LNCaP clone FGC (cell line): ENCODE measurements around the gene GABRG3.

ENCODE experiments used
- DNase-seq: peaks from one replicate; pipeline ENCODE4 v3.0.0-alpha.2; 2011; ENCODE audit warnings: low read depth
- H3K4me3 ChIP-seq: 2 replicates; pipeline ENCODE4 v1.5.1; 2011; ENCODE audit warnings: mild to moderate bottlenecking, low read depth, low read length, control low read depth
- TF ChIP-seq, protein P1 (sequence below): IDR thresholded peaks from 2 replicates; pipeline ENCODE4 v1.5.1; 2012; ENCODE audit warnings: mild to moderate bottlenecking; ENCODE audit not compliant: control insufficient read depth, insufficient read depth; ENCODE audit errors: extremely low read depth

Gene GABRG3

GRCh38 chr15:27111323-27111722 is 140.3 kb downstream of the GABRG3 start:
- DNase-seq: no peak
- TF ChIP-seq, protein P1, sequence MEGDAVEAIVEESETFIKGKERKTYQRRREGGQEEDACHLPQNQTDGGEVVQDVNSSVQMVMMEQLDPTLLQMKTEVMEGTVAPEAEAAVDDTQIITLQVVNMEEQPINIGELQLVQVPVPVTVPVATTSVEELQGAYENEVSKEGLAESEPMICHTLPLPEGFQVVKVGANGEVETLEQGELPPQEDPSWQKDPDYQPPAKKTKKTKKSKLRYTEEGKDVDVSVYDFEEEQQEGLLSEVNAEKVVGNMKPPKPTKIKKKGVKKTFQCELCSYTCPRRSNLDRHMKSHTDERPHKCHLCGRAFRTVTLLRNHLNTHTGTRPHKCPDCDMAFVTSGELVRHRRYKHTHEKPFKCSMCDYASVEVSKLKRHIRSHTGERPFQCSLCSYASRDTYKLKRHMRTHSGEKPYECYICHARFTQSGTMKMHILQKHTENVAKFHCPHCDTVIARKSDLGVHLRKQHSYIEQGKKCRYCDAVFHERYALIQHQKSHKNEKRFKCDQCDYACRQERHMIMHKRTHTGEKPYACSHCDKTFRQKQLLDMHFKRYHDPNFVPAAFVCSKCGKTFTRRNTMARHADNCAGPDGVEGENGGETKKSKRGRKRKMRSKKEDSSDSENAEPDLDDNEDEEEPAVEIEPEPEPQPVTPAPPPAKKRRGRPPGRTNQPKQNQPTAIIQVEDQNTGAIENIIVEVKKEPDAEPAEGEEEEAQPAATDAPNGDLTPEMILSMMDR: no peak
- H3K4me3 ChIP-seq: no peak overlapping the region

DNA sequence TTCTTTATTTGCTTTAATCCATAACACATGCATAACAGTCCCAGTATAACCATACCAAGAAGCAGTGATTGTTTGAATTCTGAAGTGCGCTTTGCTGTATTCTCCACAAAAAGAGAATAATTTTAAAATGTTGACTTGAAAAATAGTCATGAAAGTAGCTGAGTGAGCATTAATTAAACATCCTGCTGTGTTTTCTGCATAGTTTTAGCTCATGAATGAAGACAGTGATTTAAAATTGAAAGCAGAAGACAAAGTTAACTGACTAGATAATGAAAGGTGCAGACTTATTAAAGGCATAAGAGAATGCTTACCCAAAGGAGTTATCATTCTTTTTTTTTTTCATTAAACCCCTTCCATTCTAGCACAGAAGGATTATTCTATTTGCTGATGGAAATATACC is 143.5 kb downstream of the GABRG3 start:
- H3K4me3 ChIP-seq: no peak overlapping the region
- DNase-seq: no peak
- TF ChIP-seq, protein P1: no peak

GRCh38 chr15:27119695-27120266 is 148.8 kb downstream of the GABRG3 start:
- no peak overlapping the region for H3K4me3 ChIP-seq
- no peak for DNase-seq
- TF ChIP-seq, protein P1: no peak

- TF ChIP-seq, protein P1: no peak
- no peak overlapping the region for H3K4me3 ChIP-seq
- DNase-seq: no peak
Measured at GRCh38 chr15:27121672-27122071, 150.7 kb downstream of the GABRG3 start.

- TF ChIP-seq, protein P1: no peak
- DNase-seq: no peak
- no peak overlapping the region for H3K4me3 ChIP-seq
Measured at GRCh38 chr15:27123291-27123690, 152.3 kb downstream of the GABRG3 start.

GRCh38 chr15:27123808-27124207 is 152.8 kb downstream of the GABRG3 start:
- DNase-seq: no peak
- TF ChIP-seq, protein P1: no peak
- no peak overlapping the region for H3K4me3 ChIP-seq

DNA sequence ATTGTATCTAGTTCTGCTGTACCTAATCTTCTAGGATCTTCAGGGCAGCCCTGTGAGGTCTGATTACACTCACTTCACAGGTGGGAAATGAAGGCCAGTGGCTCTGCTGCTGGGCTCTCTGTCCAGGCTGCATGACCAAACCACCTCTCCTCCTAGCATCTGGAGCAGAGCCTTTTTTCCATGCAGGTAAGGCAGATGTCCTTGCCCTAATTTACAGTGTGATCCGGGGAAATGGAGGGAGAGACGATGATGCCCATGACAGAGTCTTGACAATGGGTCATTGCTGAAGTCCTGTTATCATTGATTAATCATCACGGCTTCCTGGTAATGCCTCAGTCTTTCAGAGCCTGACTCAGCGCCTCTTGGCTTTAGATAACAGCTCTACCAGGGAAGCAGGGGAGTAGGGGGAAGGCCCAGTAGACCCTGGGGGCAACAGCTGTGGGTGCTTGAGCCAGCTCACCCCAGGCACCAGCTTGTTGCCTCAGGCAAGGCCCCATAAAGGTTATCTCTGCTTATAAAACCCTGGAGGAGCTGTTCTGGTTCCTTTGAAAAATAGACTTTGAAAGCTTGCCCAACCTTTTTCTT is 153.4 kb downstream of the GABRG3 start:
- no peak for DNase-seq

More for the DNA sequence above, 153.4 kb downstream of the GABRG3 start:
- H3K4me3 ChIP-seq: no peak overlapping the region
- TF ChIP-seq, protein P1: no peak
